HepG2 (cell line): ENCODE results near the gene PHKA1.

Source experiments
- BCLAF1 ChIP-seq: fragments of 450-650 bp; IDR thresholded peaks from 2 replicates; pipeline ENCODE4 v1.6.1; 2017; ENCODE audit warnings: mild to moderate bottlenecking
- FOXP1 ChIP-seq, 2 experiments: fragments of 450-650 bp in 1 of 2; IDR thresholded peaks; 2 replicates each; pipeline ENCODE4 v1.6.1; 2017 to 2018; ENCODE audit warnings: antibody characterized with exemption in 1 of 2
- ZNF232 ChIP-seq: sonication (generic); formaldehyde crosslinking; IDR thresholded peaks from 2 replicates; pipeline ENCODE4 v1.4.0; 2020; ENCODE audit warnings: missing genetic modification reagents, borderline replicate concordance
- ZNF615 ChIP-seq: sonication (generic); formaldehyde crosslinking; IDR thresholded peaks from 2 replicates; pipeline ENCODE4 v1.5.0; 2020; ENCODE audit warnings: mild to moderate bottlenecking, missing genetic modification reagents, borderline replicate concordance

DNA sequence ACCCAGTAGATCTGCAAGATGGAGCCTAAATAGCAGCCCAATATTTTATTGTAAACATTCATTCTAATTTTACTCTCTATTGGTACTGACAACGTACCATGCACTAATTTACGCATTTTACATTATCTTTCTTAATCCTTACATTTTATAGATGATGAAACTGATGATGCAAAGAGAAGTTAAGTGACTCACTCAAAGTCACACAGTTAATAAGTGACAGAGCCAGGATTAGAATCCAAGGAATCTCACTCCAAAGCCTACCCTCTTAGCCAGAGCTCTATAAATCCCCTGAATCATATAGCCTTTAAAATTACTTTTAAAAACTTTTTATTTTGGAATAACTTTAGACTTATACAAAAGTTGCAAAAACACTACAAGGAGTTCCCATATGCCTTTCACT is 37.6 kb downstream of the PHKA1 start:
- TF ChIP-seq BCLAF1: no peak
- TF ChIP-seq ZNF615 (CRISPR knock-in tag): no peak
- no peak for TF ChIP-seq ZNF232 (CRISPR knock-in tag)
- TF ChIP-seq FOXP1 (IDR thresholded peaks at IDR 0.05): no peak
- no peak for TF ChIP-seq FOXP1 (CRISPR knock-in tag; IDR thresholded peaks at IDR 0.05)
